ENCODE measurements around the gene NRXN3. TPM values are rescaled to one million over a fixed set of nuclear protein-coding genes. Genes with fewer than 3 reads are reported as not detected.

Gene NRXN3
- total RNA-seq, 4 donors from 2014 or later, result 0.04 to 0.16 TPM; not detected in 2

DNA sequence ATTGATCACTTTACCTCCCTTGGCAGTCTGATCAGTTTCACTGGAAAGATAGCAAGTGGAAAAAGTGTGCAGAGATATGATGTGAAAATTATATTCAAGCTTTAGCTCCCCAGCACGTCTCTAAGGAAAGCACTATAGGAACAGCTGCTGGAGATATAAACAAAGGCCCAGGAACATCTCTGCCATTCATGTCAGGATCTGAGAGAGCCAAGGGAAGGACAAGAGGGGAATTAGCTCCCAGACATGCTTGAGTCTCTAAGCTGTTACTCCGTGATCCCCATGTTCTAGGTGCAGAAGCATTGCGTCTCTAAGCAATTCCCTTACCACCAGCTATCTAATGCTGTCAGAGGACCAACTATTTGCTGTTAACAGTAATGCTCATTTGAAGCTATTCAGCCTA is 1341.0 kb downstream of the NRXN3 start:
- TF ChIP-seq CTCF (IDR thresholded peaks at IDR 0.05 in 4 of 5, conservative IDR thresholded peaks at IDR 0.05 in 1 of 5) (no peak), POLR2A (IDR thresholded peaks at IDR 0.05) (no peak)
- DNase-seq, result no peak
- Histone ChIP-seq H3K27ac (no peak overlapping the region), H3K4me3 (no peak overlapping the region), H3K36me3 (no peaks in the 10 kb centered on the region), H3K4me1 (no peaks in the 10 kb centered on the region), H3K27me3 (no peaks in the 10 kb centered on the region), H3K9me3 (no peaks in the 10 kb centered on the region)
- in situ Hi-C loops (cut with MboI; ENCODE audit: low sequenced_read_pairs in 4 of 4) (no loop called here), intact Hi-C loops (cut with DNase I; ENCODE audit: low total_unique reads) (no loop called here)
- ATAC-seq, result no peak

DNA sequence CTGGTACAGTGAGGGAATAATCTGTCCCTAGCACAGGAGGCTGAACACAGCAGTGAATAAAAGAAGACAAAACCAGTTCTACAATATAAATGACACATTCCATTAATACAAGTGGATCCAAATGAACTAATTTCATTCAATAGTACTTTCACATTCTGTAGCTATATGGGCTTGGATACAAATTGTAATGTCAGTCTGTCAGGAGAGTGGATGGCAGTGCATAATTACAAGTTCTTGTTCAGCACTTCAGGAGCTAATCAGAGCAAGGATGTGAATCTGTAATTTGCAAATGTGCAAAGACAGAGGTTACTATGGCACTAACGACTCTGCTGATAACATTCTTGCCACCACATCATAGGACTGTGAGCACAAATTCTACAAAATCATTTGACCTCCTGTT is 1343.3 kb downstream of the NRXN3 start:
- Histone ChIP-seq H3K36me3 (no peaks in the 10 kb centered on the region), H3K4me3 (no peak overlapping the region), H3K27me3 (no peaks in the 10 kb centered on the region), H3K9me3 (no peaks in the 10 kb centered on the region), H3K4me1 (no peaks in the 10 kb centered on the region), H3K27ac (no peak overlapping the region)
- in situ Hi-C loops (cut with MboI; ENCODE audit: low sequenced_read_pairs in 4 of 4), result no loop called here
- ATAC-seq, result no peak
- DNase-seq, result no peak
- intact Hi-C loops (cut with DNase I; ENCODE audit: low total_unique reads), result no loop called here
- no peak for TF ChIP-seq POLR2A (IDR thresholded peaks at IDR 0.05)
- no peak for TF ChIP-seq CTCF (IDR thresholded peaks at IDR 0.05 in 4 of 5, conservative IDR thresholded peaks at IDR 0.05 in 1 of 5)

DNA sequence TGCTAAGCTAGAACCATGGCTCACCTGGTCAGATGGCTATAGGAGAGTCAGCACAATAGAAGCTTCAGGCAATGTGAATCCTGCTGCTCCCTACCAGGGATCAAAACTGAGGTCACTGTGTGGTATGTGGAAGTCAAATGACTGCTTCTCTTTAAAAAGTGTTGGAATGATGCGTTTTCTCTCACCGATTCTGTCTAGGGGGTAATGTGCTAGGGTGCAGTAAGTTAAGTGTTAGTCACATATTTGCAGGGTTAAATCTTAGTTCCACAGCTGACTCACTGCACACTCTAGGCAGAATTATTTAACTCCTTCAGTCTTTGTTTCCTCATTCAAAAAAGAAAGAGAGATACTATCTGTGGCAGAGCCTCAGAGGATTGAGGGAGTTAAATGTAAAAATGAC is 1344.5 kb downstream of the NRXN3 start:
- Histone ChIP-seq H3K4me3 (no peak overlapping the region), H3K4me1 (no peaks in the 10 kb centered on the region)

GRCh38 chr14:79515158-79515557 is 1345.0 kb downstream of the NRXN3 start:
- in situ Hi-C loops (cut with MboI; ENCODE audit: low sequenced_read_pairs in 4 of 4) (no loop called here), intact Hi-C loops (cut with DNase I; ENCODE audit: low total_unique reads) (no loop called here)
- H3K36me3 ChIP-seq, result no peaks in the 10 kb centered on the region
- no peaks in the 10 kb centered on the region for H3K9me3 ChIP-seq
- H3K27ac ChIP-seq, result no peak overlapping the region
- no peak overlapping the region for H3K4me3 ChIP-seq
- H3K4me1 ChIP-seq, result no peaks in the 10 kb centered on the region
- H3K27me3 ChIP-seq, result no peaks in the 10 kb centered on the region
- no peak for ATAC-seq
- no peak for DNase-seq
- TF ChIP-seq POLR2A (IDR thresholded peaks at IDR 0.05) (no peak), CTCF (IDR thresholded peaks at IDR 0.05 in 4 of 5, conservative IDR thresholded peaks at IDR 0.05 in 1 of 5) (no peak)

More for the DNA sequence above, 1344.5 kb downstream of the NRXN3 start:
- intact Hi-C loops (cut with DNase I; ENCODE audit: low total_unique reads), result no loop called here
- TF ChIP-seq CTCF (IDR thresholded peaks at IDR 0.05 in 4 of 5, conservative IDR thresholded peaks at IDR 0.05 in 1 of 5), result no peak
- no peak for TF ChIP-seq POLR2A (IDR thresholded peaks at IDR 0.05)
- Histone ChIP-seq H3K9me3 (no peaks in the 10 kb centered on the region), H3K27ac (no peak overlapping the region), H3K36me3 (no peaks in the 10 kb centered on the region), H3K27me3 (no peaks in the 10 kb centered on the region)
- in situ Hi-C loops (cut with MboI; ENCODE audit: low sequenced_read_pairs in 4 of 4), result no loop called here
- no peak for ATAC-seq
- DNase-seq, result no peak

DNA sequence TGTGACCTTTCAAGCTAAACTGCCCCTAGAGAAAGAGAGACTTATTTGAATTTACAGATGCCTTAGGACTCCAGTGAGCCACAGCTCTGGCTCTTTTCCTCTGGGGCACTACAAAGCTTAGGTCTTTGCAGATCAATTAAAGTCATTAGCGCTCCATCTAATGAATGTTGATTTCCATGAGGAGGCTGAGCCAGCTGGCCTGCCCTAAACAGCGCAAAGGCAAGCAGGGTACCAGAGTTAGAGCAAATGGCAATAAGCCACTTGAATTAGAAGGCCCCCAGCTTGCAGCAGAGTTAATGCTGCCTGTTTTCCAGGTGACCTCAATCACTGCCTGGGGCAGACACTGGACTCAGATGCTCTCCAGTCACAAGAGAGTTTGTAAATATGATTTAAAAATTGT is 1345.8 kb downstream of the NRXN3 start:
- TF ChIP-seq CTCF (IDR thresholded peaks at IDR 0.05 in 4 of 5, conservative IDR thresholded peaks at IDR 0.05 in 1 of 5) (no peak), POLR2A (IDR thresholded peaks at IDR 0.05) (no peak)
- DNase-seq (no peak), ATAC-seq (no peak)
- Histone ChIP-seq H3K36me3 (no peaks in the 10 kb centered on the region), H3K4me3 (no peak overlapping the region), H3K27ac (no peak overlapping the region), H3K9me3 (no peaks in the 10 kb centered on the region), H3K4me1 (no peaks in the 10 kb centered on the region), H3K27me3 (no peaks in the 10 kb centered on the region)
- intact Hi-C loops (cut with DNase I; ENCODE audit: low total_unique reads), result no loop called here
- in situ Hi-C loops (cut with MboI; ENCODE audit: low sequenced_read_pairs in 4 of 4), result no loop called here
